Stimulated activated naive CD8-positive, alpha-beta T cell treated with anti-CD3 and anti-CD28 coated beads, Interleukin-15, Interleukin-2, amounts not matched to agents 100 ng/mL and 50 ng/mL, for 24 hours (primary cell): Measurements from ENCODE around the gene PKDCC.
"Not testable (repeated sequence)": the region's sequence is repeated elsewhere in the genome, so short reads cannot be mapped to it uniquely, and the experiment has no call there.

Experiments
- H3K27ac Mint-ChIP-seq: one replicate; pipeline ENCODE4 v1.8.0; 2021; ENCODE audit warnings: mild to moderate bottlenecking, mixed read lengths
- H3K27me3 Mint-ChIP-seq: one replicate; pipeline ENCODE4 v1.8.0; 2021; ENCODE audit warnings: mixed read lengths
- H3K36me3 Mint-ChIP-seq: one replicate; pipeline ENCODE4 v1.8.0; 2021; ENCODE audit warnings: low read depth, mixed read lengths
- H3K4me1 Mint-ChIP-seq: one replicate; pipeline ENCODE4 v1.8.0; 2021; ENCODE audit warnings: low read depth, mixed read lengths
- H3K4me3 Mint-ChIP-seq: one replicate; pipeline ENCODE4 v1.8.0; 2021; ENCODE audit warnings: mild to moderate bottlenecking, mixed read lengths
- H3K9me3 Mint-ChIP-seq: one replicate; pipeline ENCODE4 v1.8.0; 2021; ENCODE audit warnings: mixed read lengths

Gene PKDCC

GRCh38 chr2:42063431-42064171 lies 15.8 kb downstream of the PKDCC start:
- no peaks in the 10 kb centered on the region for H3K9me3 Mint-ChIP-seq
- no peak overlapping the region for H3K4me3 Mint-ChIP-seq

GRCh38 chr2:42064417-42064942 lies 16.7 kb downstream of the PKDCC start:
- H3K4me3 Mint-ChIP-seq: no peak overlapping the region
- peaks cover 19% of the 10 kb centered on the region for H3K27me3 Mint-ChIP-seq
- no peaks in the 10 kb centered on the region for H3K36me3 Mint-ChIP-seq
- no peaks in the 10 kb centered on the region for H3K9me3 Mint-ChIP-seq
- H3K4me1 Mint-ChIP-seq: no peaks in the 10 kb centered on the region
- H3K27ac Mint-ChIP-seq: no peak overlapping the region

More at GRCh38 chr2:42063431-42064171, 15.8 kb downstream of the PKDCC start:
- Mint-ChIP-seq H3K27me3 (peaks cover 15% of the 10 kb centered on the region), H3K4me1 (no peaks in the 10 kb centered on the region), H3K27ac (no peak overlapping the region), H3K36me3 (no peaks in the 10 kb centered on the region)

DNA sequence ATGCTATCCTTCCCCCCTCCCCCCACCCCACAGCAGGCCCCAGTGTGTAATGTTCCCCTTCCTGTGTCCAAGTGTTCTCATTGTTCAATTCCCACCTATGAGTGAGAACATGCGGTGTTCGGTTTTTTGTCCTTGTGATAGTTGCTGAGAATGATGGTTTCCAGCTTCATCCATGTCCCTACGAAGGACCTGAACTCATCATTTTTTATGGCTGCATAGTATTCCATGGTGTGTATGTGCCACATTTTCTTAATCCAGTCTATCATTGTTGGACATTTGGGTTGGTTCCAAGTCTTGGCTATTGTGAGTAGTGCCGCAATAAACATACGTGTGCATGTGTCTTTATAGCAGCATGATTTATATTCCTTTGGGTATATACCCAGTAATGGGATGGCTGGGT lies 17.9 kb downstream of the PKDCC start:
- not testable (repeated sequence) for H3K9me3 Mint-ChIP-seq, H3K4me3 Mint-ChIP-seq, H3K27ac Mint-ChIP-seq, H3K4me1 Mint-ChIP-seq, H3K36me3 Mint-ChIP-seq
- H3K27me3 Mint-ChIP-seq: peaks cover 29% of the 10 kb centered on the region

GRCh38 chr2:42067001-42067400 lies 19.2 kb downstream of the PKDCC start:
- H3K4me3 Mint-ChIP-seq, H3K9me3 Mint-ChIP-seq, H3K27ac Mint-ChIP-seq, H3K36me3 Mint-ChIP-seq, H3K4me1 Mint-ChIP-seq: not testable (repeated sequence)
- peaks cover 29% of the 10 kb centered on the region for H3K27me3 Mint-ChIP-seq

- H3K9me3 Mint-ChIP-seq: no peaks in the 10 kb centered on the region
- peaks cover 29% of the 10 kb centered on the region for H3K27me3 Mint-ChIP-seq
- no peak overlapping the region for H3K27ac Mint-ChIP-seq
- no peak overlapping the region for H3K4me3 Mint-ChIP-seq
- H3K4me1 Mint-ChIP-seq: no peaks in the 10 kb centered on the region
- H3K36me3 Mint-ChIP-seq: no peaks in the 10 kb centered on the region
Measured at GRCh38 chr2:42067521-42067920, 19.7 kb downstream of the PKDCC start.

DNA sequence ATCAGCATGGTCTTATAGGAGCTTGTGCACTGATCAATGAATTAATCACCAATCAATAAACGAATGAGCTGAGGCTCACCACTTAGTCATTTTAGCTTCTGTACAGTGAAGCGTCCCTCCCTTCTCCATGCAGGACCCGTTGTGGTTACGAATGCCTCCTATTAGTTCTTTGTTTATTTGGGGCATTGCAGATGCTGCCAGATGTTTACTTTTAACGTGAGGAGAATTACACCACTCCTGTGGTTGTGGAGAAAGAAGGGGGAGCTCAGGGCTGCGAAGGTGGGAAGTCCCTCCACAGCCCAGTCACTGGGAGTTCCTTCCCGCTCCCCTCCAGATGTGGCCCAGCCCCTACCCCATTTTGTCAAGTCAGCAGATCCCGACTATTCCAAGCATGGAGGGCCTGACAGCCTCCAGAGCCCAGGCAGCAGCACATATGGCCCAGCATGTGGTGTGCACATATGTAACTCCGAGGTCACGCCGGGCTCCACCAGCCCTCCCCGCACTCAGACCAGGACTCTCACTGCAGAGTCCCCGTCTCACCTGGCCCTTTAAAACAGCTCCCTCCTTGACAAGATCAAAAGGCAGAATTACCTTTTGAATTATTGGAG lies 20.9 kb downstream of the PKDCC start:
- Mint-ChIP-seq H3K4me3 (no peak overlapping the region), H3K9me3 (no peaks in the 10 kb centered on the region), H3K27me3 (peaks cover 24% of the 10 kb centered on the region), H3K27ac (no peak overlapping the region), H3K36me3 (no peaks in the 10 kb centered on the region), H3K4me1 (no peaks in the 10 kb centered on the region)

- H3K27me3 Mint-ChIP-seq: peaks cover 22% of the 10 kb centered on the region
- H3K4me1 Mint-ChIP-seq: no peaks in the 10 kb centered on the region
- no peak overlapping the region for H3K4me3 Mint-ChIP-seq
- H3K9me3 Mint-ChIP-seq: no peaks in the 10 kb centered on the region
- no peak overlapping the region for H3K27ac Mint-ChIP-seq
- no peaks in the 10 kb centered on the region for H3K36me3 Mint-ChIP-seq
Measured at GRCh38 chr2:42069568-42069967, 21.7 kb downstream of the PKDCC start.

GRCh38 chr2:42071791-42072190 lies 24.0 kb downstream of the PKDCC start:
- H3K27me3 Mint-ChIP-seq: peaks cover 22% of the 10 kb centered on the region
- no peak overlapping the region for H3K27ac Mint-ChIP-seq
- no peaks in the 10 kb centered on the region for H3K36me3 Mint-ChIP-seq
- H3K4me3 Mint-ChIP-seq: no peak overlapping the region
- no peaks in the 10 kb centered on the region for H3K4me1 Mint-ChIP-seq
- H3K9me3 Mint-ChIP-seq: no peaks in the 10 kb centered on the region

- Mint-ChIP-seq H3K4me1 (no peaks in the 10 kb centered on the region), H3K27me3 (peaks cover 22% of the 10 kb centered on the region), H3K4me3 (no peak overlapping the region), H3K9me3 (no peaks in the 10 kb centered on the region), H3K27ac (no peak overlapping the region), H3K36me3 (no peaks in the 10 kb centered on the region)
Measured at GRCh38 chr2:42072349-42073118, 24.7 kb downstream of the PKDCC start.

DNA sequence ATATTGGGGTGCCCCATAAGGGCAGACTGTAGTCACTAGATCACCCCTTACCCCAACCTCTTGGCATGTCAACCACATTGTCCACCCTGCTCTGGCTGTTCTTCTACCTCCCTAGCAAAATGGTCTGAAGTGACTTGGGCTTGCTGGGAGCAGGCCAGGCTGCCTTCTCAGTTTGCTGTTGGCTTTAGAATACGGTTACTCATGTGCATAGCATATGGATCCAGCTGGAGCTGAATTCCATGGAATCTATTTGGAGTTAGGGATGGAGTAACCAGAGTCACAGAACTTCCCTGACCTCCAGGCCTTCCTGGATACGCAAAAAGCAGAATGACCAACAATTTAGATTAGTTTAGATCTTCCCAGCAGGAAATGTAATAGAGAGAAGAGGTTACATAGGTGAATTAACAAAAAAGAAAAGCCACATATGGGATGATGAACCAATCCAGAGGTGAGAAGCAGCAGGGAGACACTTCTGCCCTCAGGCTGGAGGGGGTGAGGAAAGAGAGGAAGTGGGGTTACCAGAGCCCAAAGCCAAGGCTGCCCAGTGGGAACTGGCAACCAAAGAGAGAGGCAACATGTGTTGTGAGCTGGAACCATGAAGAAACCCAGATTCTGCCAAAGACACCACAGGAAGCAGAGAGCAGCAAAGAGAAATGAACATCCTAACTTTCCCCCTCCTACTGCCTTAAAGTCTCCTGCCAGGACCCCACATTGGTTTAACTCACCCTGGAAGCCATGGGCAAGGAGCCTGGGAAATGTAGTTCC lies 26.1 kb downstream of the PKDCC start:
- Mint-ChIP-seq H3K4me1 (no peaks in the 10 kb centered on the region), H3K27me3 (peaks cover 12% of the 10 kb centered on the region), H3K36me3 (no peaks in the 10 kb centered on the region), H3K27ac (no peak overlapping the region), H3K4me3 (no peak overlapping the region), H3K9me3 (no peaks in the 10 kb centered on the region)

GRCh38 chr2:42074661-42075060 lies 26.8 kb downstream of the PKDCC start:
- H3K9me3 Mint-ChIP-seq: no peaks in the 10 kb centered on the region
- no peaks in the 10 kb centered on the region for H3K36me3 Mint-ChIP-seq
- H3K27me3 Mint-ChIP-seq: peaks cover 13% of the 10 kb centered on the region
- H3K4me3 Mint-ChIP-seq: no peak overlapping the region
- no peak overlapping the region for H3K27ac Mint-ChIP-seq
- H3K4me1 Mint-ChIP-seq: no peaks in the 10 kb centered on the region

- H3K36me3 Mint-ChIP-seq: no peaks in the 10 kb centered on the region
- H3K4me1 Mint-ChIP-seq: no peaks in the 10 kb centered on the region
- no peak overlapping the region for H3K4me3 Mint-ChIP-seq
- no peak overlapping the region for H3K27ac Mint-ChIP-seq
- H3K27me3 Mint-ChIP-seq: peaks cover 7% of the 10 kb centered on the region
- H3K9me3 Mint-ChIP-seq: no peaks in the 10 kb centered on the region
Measured at GRCh38 chr2:42076357-42077225, 28.8 kb downstream of the PKDCC start.

GRCh38 chr2:42077343-42077742 lies 29.5 kb downstream of the PKDCC start:
- Mint-ChIP-seq H3K9me3 (no peaks in the 10 kb centered on the region), H3K4me1 (no peaks in the 10 kb centered on the region), H3K27me3 (peaks cover 7% of the 10 kb centered on the region), H3K36me3 (no peaks in the 10 kb centered on the region), H3K4me3 (no peak overlapping the region), H3K27ac (no peak overlapping the region)

DNA sequence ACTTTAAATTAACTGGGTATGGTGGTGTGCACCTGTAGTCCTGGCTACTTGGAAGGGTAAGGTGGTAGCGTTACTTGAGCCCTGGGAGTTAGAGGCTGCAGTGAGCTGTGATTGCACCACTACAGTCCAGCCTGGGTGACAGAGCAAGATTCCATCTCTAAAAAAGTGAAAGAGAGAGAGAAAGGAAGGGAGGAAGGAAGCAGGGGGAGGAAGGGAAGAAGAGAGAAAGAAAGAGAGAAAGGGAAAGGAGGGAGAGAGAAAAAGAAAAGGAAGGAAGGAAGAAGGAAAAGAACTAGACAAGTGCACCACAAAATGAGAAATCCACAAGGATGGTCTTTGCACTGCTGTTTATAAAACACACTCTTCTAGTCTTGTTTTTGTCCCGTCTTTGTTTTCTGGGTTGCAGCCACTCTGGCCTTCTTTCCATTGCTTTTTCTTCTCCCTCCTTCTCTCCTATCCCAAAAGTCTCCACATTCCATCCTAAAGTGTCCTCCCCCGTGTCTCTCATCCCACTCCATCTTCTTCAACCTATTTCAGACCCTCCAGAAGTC lies 32.0 kb downstream of the PKDCC start:
- Mint-ChIP-seq H3K36me3 (no peaks in the 10 kb centered on the region), H3K4me1 (no peaks in the 10 kb centered on the region), H3K27ac (no peak overlapping the region), H3K9me3 (no peaks in the 10 kb centered on the region), H3K27me3 (peaks cover 7% of the 10 kb centered on the region), H3K4me3 (no peak overlapping the region)
